ENCODE results near the gene TSHZ2. TPM values are rescaled to one million over a fixed set of nuclear protein-coding genes. Genes with fewer than 3 reads are reported as not detected.

Gene TSHZ2
- total RNA-seq, 4 donors from 2014 or later: 35.6 to 83.5 (median 48.8) TPM

- ATAC-seq (ENCODE audit: low FRiP score) (no peak), DNase-seq (ENCODE audit: low spot score) (no peak)
- TF ChIP-seq CTCF (IDR thresholded peaks at IDR 0.05): no peak
Observed at GRCh38 chr20:53395188-53395923, 423.2 kb downstream of the TSHZ2 start.

DNA sequence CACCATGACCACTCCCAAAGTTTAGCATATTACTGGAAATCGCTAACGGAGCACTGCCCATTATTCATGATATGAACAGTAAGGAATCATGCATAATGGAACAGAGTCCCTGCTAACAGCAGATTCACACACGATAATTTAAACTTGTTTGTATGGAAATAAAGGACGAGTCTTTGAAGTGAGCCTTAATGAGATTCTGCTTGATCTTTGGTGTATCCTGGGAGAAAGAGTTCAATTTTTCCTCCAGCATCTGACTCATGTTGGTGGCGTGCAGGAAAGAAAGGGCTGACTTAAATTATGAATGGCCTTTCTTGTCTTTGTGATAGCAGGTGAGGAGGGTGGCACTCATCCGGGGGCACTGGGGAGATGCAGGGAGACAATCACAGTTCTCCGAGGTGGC, 426.9 kb downstream of the TSHZ2 start:
- DNase-seq (ENCODE audit: low spot score): no peak
- TF ChIP-seq CTCF (IDR thresholded peaks at IDR 0.05): no peak
- no peak for ATAC-seq (ENCODE audit: low FRiP score)

GRCh38 chr20:53399592-53400335, 427.6 kb downstream of the TSHZ2 start:
- ATAC-seq (ENCODE audit: low FRiP score): no peak

DNA sequence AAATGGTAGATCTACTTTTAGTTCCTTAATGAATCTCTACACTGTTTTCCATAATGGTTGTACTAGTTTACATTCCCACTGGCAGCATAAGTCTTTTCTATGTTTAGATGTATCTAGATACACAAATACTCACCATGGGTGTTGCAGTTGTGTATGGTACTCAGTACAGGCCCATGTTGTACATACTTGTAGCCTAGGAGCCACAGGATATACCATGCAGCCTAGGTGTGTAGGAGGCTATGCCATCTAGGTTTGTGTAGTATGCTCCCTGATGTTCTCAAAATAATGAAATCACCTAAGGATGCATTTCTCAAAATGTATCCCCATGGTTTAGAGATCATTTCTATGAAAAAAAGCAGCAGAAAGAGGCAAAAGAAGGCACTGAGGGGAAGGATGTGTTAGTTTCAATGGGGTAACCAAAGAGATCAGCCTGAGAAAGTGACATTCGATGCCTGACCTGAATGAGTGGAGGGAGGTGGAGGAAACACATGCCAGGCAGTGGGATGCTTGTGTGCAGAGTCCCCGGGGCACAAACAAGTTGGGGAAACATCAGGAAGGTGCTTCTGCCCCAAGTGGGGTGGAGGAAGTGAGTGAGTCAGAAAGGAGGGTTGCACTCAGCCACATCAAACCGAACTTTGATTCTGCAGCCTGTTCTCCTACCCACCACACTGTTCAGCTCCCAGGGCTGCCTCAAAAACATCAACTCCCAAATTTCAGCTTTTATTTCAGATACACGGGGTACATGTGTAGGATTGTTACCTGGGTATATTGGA, 430.3 kb downstream of the TSHZ2 start:
- no peak for ATAC-seq (ENCODE audit: low FRiP score)
- TF ChIP-seq CTCF (IDR thresholded peaks at IDR 0.05): no peak
- DNase-seq (ENCODE audit: low spot score): no peak

More at GRCh38 chr20:53399592-53400335, 427.6 kb downstream of the TSHZ2 start:
- DNase-seq (ENCODE audit: low spot score): no peak
- no peak for TF ChIP-seq CTCF (IDR thresholded peaks at IDR 0.05)

DNA sequence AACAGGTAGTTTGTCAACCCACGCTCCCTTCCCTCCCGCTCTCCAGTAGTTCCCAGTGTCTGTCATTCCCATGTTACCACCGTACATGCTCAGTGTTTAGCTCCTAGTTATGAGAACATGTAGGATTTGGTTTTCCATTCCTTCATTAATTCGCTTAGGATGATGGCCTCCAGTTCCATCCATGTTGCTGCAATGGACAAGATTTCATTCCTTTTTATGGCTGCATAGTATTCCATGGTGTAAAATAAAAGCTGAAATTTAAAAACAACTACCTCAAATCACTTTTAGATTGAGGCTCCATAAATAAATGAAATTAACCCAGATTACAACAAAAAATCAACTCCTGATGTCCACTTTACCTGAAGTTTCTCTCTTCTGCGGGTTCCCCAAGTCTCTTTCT, 430.9 kb downstream of the TSHZ2 start:
- DNase-seq (ENCODE audit: low spot score) (no peak), ATAC-seq (ENCODE audit: low FRiP score) (no peak)
- TF ChIP-seq CTCF (IDR thresholded peaks at IDR 0.05): no peak

DNA sequence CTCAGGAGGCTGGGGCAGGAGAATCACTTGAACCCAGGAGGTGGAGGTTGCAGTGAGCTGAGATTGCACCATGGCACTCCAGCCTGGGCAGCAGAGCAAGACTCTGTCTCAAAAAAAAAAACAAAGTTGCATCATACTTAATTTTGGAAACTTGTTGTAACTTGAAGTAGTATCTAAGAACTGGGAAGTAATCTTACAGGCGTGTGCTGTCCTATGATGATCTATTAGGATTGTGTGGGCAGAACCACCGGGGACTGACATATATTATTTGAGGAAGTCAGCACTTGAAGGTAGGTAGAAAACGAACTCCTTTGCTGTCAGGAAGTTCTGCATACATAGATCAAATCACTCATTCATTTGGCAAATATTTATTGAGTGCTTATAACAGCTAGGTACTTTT, 433.0 kb downstream of the TSHZ2 start:
- DNase-seq (ENCODE audit: low spot score): no peak
- ATAC-seq (ENCODE audit: low FRiP score): no peak
- no peak for TF ChIP-seq CTCF (IDR thresholded peaks at IDR 0.05)
